ENCODE results near the gene MET.

DNA sequence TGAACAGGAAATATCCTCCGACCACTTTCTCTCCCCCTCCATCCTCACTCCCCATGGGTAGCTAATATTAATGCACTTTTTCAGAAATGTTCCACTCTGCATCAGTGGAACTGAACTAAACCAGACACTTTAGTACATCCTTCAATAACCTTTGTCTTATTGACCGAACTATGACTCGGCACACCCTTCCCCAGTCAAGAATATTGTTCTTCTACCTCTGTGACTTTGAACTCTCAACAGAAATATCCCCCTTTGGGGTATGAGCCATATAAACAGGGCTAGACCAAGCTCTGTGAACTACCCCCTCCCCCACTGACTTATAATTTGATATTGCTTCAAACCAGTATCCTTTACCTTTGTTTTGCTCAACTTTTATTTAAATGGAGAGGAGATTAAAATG is 132.5 kb downstream of the MET start:
- no peak for TF ChIP-seq POLR2A (IDR thresholded peaks at IDR 0.05; ENCODE audit: low read length)
- no peak for TF ChIP-seq GATA1 (IDR thresholded peaks at IDR 0.05; ENCODE audit: low read depth, low read length)

Measured in erythroblast (primary cell).